Dermis lymphatic vessel endothelial cell (primary cell): ENCODE data around the gene HOXB1. TPM values are rescaled to one million over a fixed set of nuclear protein-coding genes. Genes with fewer than 3 reads are reported as not detected.

ENCODE experiments used
- total RNA-seq: library from RNA; depleted of rRNA; stranded (reverse); fragments of >200 nt; gene quantifications from 2 replicates; pipeline ENCODE4 v1.2.1, GENCODE V29; 2014

HOXB1 gene
- total RNA-seq, result not detected in 2 replicates

DNA sequence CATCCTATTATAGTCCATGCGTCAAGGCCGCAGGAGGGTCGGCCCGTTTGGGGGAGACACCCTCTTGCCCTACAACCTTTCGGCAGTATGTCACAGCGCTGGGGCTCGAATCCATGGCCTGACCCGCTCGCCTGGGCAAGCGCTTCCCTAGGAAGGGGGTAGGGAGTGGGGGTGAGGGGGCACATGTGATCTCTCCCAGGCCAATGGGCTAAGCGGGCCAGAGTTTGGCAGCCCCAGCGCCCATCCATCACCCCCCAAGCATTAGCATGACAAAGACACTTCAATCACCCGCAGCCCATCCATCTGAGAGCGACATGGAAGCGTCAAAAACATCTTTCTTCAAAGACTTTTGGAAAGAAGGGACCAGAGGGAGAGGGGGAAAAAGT lies at the start of gene HOXB1:
Gene HOXB1, minus strand, starts transcription at position 125 of the 386 bp plus-strand sequence. Its CDS starts 107 bp downstream, at position 18.

DNA sequence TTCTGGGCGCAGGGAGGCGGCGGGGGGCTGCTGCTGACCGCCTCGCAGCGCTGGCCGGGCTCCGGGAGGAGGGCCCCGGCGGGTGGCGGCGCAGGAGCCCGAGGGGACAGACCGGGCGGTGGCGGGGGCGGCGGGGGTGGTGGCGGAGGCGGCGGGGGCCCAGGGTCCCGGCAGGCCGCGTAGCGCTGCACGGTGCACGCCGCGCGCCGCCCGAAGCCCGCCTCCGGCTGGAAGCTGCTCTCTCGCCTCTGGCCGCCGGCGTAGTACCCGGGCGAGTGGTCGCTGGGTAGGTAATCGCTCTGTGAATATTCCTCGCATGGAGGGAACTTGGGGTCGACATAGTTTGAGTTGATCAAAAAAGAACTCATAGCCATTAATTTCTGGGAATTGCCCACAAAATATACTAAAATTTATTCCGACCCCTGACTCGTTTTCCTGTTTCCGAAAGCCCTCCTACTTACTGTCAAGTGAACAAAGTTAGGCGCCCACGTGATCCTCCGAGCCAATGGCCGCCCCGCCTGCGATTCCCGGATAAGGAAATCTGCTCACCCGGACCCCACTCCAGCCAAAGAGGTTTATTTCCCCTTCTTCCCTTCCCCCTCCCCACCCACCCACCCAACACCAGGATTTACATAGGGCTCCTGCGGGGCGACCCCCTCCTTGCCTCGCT lies 47.3 kb upstream of the HOXB1 start, which contains the start of gene HOXB4:
Gene HOXB4, minus strand, starts transcription at position 405 of the 670 bp plus-strand sequence. Its CDS starts 31 bp downstream, at position 374.

DNA sequence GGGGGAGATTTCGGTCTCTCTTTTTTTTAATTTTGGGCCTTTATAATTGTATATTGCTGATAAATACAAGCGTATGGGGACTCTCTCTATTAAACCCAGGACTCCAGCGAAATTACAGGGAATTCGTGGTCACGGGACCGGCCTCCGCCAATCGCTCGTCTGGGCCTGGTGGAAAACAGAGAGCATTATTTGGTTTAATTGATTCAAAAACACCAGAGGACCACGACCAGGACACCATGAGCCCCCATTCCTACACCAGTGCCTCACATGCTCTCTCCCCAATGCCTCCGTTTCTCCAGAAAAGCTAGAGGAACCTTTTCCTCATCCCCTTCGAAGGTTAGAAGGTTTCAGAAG lies 14.2 kb upstream of the HOXB1 start, which contains the start of gene HOXB2:
Gene HOXB2, minus strand, starts transcription at position 88 of the 354 bp plus-strand sequence. CDS start 198 bp downstream, outside the sequence.

Other genes with a start within 250 kb of the HOXB1 start
- gene SKAP1, start 100.8 kb downstream of the HOXB1 start, total RNA-seq, result 0.09 TPM in 1 of 2 replicates, not detected in the other
- gene HOXB2, start 14.1 kb upstream of the HOXB1 start, total RNA-seq, result 0.09 and 0.76 TPM in 2 replicates
- 0.76 and 1.4 TPM in 2 replicates for gene HOXB4, start 47.3 kb upstream of the HOXB1 start, total RNA-seq
- gene HOXB3, start 59.2 kb upstream of the HOXB1 start, total RNA-seq, result 1.7 and 5.7 TPM in 2 replicates
- under 0.01 and 0.11 TPM in 2 replicates for gene HOXB5, start 62.8 kb upstream of the HOXB1 start, total RNA-seq
- 1.7 and 4.8 TPM in 2 replicates for gene HOXB6, start 74.0 kb upstream of the HOXB1 start, total RNA-seq
- gene HOXB7, start 80.0 kb upstream of the HOXB1 start, total RNA-seq, result 2.7 and 10.3 TPM in 2 replicates
- gene HOXB8, start 84.3 kb upstream of the HOXB1 start, total RNA-seq, result 0.09 and 1.7 TPM in 2 replicates
- under 0.01 and 0.43 TPM in 2 replicates for gene HOXB9, start 95.3 kb upstream of the HOXB1 start, total RNA-seq
- not detected in 2 replicates for gene PRAC1, start 191.5 kb upstream of the HOXB1 start, total RNA-seq
- not detected in 2 replicates for gene PRAC2, start 192.2 kb upstream of the HOXB1 start, total RNA-seq
- not detected in 2 replicates for gene HOXB13, start 197.7 kb upstream of the HOXB1 start, total RNA-seq